Naive thymus-derived CD8-positive, alpha-beta T cell (primary cell): ENCODE measurements around the gene LRRN1. TPM values are rescaled to one million over a fixed set of nuclear protein-coding genes. Genes with fewer than 3 reads are reported as not detected.
"Not testable (repeated sequence)": the region's sequence is repeated elsewhere in the genome, so short reads cannot be mapped to it uniquely, and the experiment has no call there.

Experiments used
- ATAC-seq, 2 donors: fragments of 150-1000 bp; cut with Tn5 transposase in 1 of 2; sonication (Bioruptor Pico), chemical (Tn5 transposase) in 1 of 2; 1 replicate in 1 of 2; 2 replicates in 1 of 2; pipeline ENCODE4 v1.10.0; 2021; ENCODE audit warnings: mild to moderate bottlenecking in 2 of 2, moderate library complexity in 2 of 2
- POLR2A ChIA-PET: fragments of 350-600 bp; sonication (Branson Sonifier 250); formaldehyde crosslinking; loops from one replicate; lab custom pipeline; 2021; ENCODE audit warnings: antibody characterized with exemption; lab: Charles Lee
- DNase-seq, 10 donors: peaks; one replicate each; pipeline versions ENCODE4 v3.0.0 to v3.0.0-alpha.2; 2020 to 2022
- H3K27ac Mint-ChIP-seq, 10 donors: one replicate each; pipeline ENCODE4 v1.8.0; 2020 to 2022; ENCODE audit warnings: mild to moderate bottlenecking in 10 of 10, mixed read lengths in 10 of 10, moderate library complexity in 4 of 10, inconsistent platforms in 1 of 10
- H3K27me3 Mint-ChIP-seq, 5 donors: one replicate each; pipeline ENCODE4 v1.8.0; 2021 to 2022; ENCODE audit warnings: mixed read lengths in 5 of 5
- H3K36me3 Mint-ChIP-seq, 3 donors: one replicate each; pipeline ENCODE4 v1.8.0; 2020 to 2022; ENCODE audit warnings: mixed read lengths in 3 of 3, mild to moderate bottlenecking in 2 of 3, inconsistent platforms in 1 of 3
- H3K4me1 Mint-ChIP-seq, 4 donors: one replicate each; pipeline ENCODE4 v1.8.0; 2021 to 2022; ENCODE audit warnings: mixed read lengths in 4 of 4
- H3K4me3 Mint-ChIP-seq, 10 donors: one replicate each; pipeline ENCODE4 v1.8.0; 2020 to 2022; ENCODE audit warnings: mild to moderate bottlenecking in 10 of 10, mixed read lengths in 10 of 10, moderate library complexity in 6 of 10, inconsistent platforms in 1 of 10
- H3K9me3 Mint-ChIP-seq, 9 donors: one replicate each; pipeline ENCODE4 v1.8.0; 2020 to 2022; ENCODE audit warnings: mixed read lengths in 9 of 9, mild to moderate bottlenecking in 3 of 9, inconsistent platforms in 1 of 9, moderate library complexity in 1 of 9
- polyA plus RNA-seq, 3 donors: library from polyadenylated mRNA; unstranded; fragments of 300-500 nt; fragmentation: Illumina TruSeq; gene quantifications; one replicate each; pipeline ENCODE4 v1.2.3, GENCODE V29; 2021
- total RNA-seq, 8 experiments: library from RNA in 2 of 8; stranded (reverse) in 2 of 8; gene quantifications; one replicate each; pipeline ENCODE4 v1.2.3 and lab custom pipeline; 2021 to 2026

LRRN1 gene
- total and polyA plus RNA-seq, 5 experiments from 2014 or later, result 0.20 to 6.9 (median 1.7) TPM

DNA sequence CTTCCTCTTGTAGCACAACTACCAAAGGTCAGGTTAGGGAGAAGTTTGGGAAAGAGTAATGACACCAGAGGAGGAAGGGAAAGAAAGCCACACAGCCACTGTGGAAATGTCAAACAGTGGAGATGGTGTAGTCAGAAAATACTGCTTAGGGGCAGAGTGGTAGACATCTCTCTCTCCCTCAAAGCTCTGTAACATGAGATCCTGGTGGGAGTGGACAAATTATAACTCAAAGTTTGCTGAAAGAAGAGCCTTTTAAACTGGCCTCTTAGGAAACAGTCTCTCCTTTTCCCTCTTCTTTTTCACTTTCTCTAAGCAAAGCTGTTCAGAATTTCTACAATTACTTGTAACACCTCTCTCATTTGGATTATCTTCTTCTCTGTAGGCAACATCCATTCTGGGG is 55.8 kb downstream of the LRRN1 start:
- POLR2A ChIA-PET, result no interaction called here
- Mint-ChIP-seq H3K4me3 (no peak overlapping the region), H3K36me3 (peaks cover 0 to 2% (median 1%) of the 10 kb centered on the region in 3 donors), H3K27ac (no peak overlapping the region), H3K4me1 (peaks cover 0 to 9% (median 3%) of the 10 kb centered on the region in 4 donors), H3K9me3 (no peaks in the 10 kb centered on the region), H3K27me3 (peaks cover 0 to 3% (median 0%) of the 10 kb centered on the region in 5 donors)
- DNase-seq (no peak), ATAC-seq (no peak)

DNA sequence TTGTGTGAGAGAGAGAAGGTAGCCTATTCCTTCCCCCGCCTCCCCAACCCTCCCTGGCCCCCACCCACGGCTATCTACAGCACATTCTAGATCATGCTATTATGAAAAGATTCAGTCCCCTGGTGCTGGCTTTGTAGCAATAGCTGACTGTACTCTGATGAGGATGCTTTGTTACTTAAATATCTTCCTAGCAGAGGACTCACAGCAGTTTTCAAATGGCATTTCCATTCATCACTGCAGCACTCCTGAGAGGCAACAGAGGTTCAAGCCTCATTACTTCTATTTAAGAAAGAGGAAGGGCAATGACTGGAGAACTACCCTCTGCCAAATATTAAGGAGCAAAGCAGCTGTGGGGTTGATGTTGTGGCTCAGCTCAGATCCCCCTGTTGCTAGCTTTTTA is 61.0 kb downstream of the LRRN1 start:
- Mint-ChIP-seq H3K27ac (no peak overlapping the region), H3K36me3 (peaks cover 4 to 19% (median 7%) of the 10 kb centered on the region in 3 donors), H3K9me3 (peaks cover 0 to 8% (median 3%) of the 10 kb centered on the region in 9 donors), H3K27me3 (peaks cover 0 to 3% (median 0%) of the 10 kb centered on the region in 5 donors), H3K4me1 (peaks cover 0 to 7% (median 0%) of the 10 kb centered on the region in 4 donors), H3K4me3 (no peak overlapping the region)
- DNase-seq, result no peak
- no peak for ATAC-seq
- POLR2A ChIA-PET, result no interaction called here

DNA sequence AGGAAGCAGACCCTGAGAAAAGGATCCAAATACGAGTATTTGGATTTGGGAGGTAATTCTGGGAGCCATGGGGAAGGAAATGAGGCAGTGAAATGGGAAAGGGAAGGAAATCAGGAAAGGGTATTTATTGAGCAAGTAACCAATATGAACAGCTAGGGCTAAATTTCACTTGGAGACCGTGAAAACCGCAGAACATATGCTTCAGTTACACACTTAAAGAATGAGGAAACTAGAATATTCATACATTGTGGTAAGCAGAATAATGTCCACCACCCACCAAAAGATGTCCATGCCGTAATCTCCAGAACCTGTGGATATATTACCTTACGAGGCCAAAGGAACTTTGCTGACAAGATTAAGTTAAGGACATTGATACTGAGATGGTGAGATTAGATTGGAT is 63.3 kb downstream of the LRRN1 start:
- ATAC-seq, result no peak
- H3K4me1 Mint-ChIP-seq, result peaks cover 0 to 1% (median 0%) of the 10 kb centered on the region in 4 donors
- H3K9me3 Mint-ChIP-seq, result peaks cover 0 to 26% (median 10%) of the 10 kb centered on the region in 9 donors
- no peaks in the 10 kb centered on the region for H3K27me3 Mint-ChIP-seq
- no peak overlapping the region for H3K4me3 Mint-ChIP-seq
- no peak overlapping the region for H3K27ac Mint-ChIP-seq
- POLR2A ChIA-PET, result no interaction called here
- DNase-seq, result no peak
- peaks cover 7 to 31% (median 19%) of the 10 kb centered on the region in 3 donors for H3K36me3 Mint-ChIP-seq

DNA sequence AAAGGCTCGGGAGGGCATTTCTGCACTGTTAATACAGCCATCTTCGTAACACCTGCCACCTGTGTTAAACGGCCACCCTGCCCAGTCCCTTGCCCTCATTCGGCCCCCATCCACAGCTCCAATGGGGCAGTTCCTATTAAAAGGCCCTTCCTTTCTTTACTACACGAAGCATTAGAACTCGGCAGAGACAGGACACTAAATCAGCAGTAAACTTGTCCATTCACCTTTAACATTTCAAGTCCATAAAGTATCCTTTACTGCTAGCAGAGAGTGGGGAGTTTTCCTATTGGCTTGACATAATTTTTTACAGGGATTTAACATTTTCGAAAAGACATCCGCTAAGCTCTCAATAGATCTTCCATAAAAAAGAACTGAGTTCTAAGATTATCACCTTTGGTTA is 76.3 kb downstream of the LRRN1 start:
- DNase-seq (no peak), ATAC-seq (no peak)
- POLR2A ChIA-PET, result no interaction called here
- H3K27ac Mint-ChIP-seq, result no peak overlapping the region
- H3K36me3 Mint-ChIP-seq, result peaks cover 0 to 10% (median 6%) of the 10 kb centered on the region in 3 donors
- peaks cover 0 to under 1% (median 0%) of the 10 kb centered on the region in 9 donors for H3K9me3 Mint-ChIP-seq
- no peak overlapping the region for H3K4me3 Mint-ChIP-seq
- H3K27me3 Mint-ChIP-seq, result no peaks in the 10 kb centered on the region
- no peaks in the 10 kb centered on the region for H3K4me1 Mint-ChIP-seq

DNA sequence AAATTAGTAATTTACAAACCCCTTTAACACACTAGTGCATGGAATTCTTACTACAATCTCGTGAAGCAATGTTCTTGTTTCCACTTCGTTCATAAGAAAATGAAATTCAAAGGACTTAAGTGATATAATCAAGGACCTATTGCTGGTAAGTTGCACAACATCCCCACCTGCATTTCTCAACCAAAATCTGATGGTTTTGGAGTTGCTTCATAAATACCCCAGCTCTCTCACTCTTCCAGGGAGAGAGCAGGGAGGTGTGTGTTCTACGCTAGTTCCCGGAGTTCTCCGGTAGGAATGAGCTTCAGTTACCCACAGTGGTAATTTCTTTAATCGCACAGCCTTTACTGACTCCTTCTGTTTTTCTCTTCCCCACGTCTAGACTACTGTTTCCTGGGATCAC is 81.8 kb downstream of the LRRN1 start:
- ATAC-seq (no peak), DNase-seq (no peak)
- Mint-ChIP-seq H3K27ac (no peak overlapping the region), H3K9me3 (peaks cover 0 to 10% (median 2%) of the 10 kb centered on the region in 9 donors), H3K4me1 (no peaks in the 10 kb centered on the region), H3K36me3 (no peaks in the 10 kb centered on the region), H3K27me3 (no peaks in the 10 kb centered on the region), H3K4me3 (no peak overlapping the region)
- POLR2A ChIA-PET, result no interaction called here

DNA sequence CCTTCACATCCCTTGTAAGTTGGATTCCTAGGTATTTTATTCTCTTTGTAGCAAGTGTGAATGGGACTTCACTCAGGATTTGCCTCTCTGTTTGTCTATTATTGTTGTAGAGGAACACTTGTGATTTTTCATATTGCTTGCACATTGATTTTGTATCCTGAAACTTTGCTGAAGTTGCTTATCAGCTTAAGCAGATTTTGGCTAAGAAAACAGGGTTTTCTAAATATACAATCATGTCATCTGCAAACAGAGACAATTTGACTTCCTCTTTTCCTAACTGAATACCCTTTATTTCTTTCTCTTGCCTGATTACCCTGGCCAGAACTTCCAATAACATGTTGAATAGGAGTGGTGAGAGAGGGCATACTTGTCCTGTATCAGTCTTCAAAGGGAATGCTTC is 88.1 kb downstream of the LRRN1 start:
- POLR2A ChIA-PET, result not testable (repeated sequence)
- H3K9me3 Mint-ChIP-seq, result peaks cover 0 to 54% (median 36%) of the 10 kb centered on the region in 9 donors

DNA sequence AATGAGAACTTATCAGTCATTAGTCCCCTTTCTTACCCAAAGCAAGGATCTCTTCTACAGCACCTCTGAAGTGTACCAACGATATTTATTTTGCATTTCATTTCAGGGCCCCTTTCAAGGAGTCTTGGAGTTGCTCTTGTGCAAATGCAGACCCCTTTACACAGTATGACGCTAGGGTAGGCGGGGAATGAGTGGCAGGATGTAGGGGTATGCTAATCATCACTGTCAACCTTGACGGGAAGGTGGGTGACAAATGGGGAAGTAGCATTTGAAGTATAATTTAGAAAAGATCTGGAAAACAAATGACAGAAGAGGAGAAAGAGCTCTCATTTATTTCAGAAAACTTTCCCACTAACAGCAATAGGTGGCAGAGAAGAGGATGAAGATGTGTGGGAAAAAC is 94.4 kb downstream of the LRRN1 start:
- ATAC-seq (no peak), DNase-seq (no peak)
- no peak overlapping the region for H3K4me3 Mint-ChIP-seq
- POLR2A ChIA-PET, result no interaction called here
- peaks cover 9 to 42% (median 23%) of the 10 kb centered on the region in 9 donors for H3K9me3 Mint-ChIP-seq
- H3K36me3 Mint-ChIP-seq, result peaks cover 0 to 35% (median 18%) of the 10 kb centered on the region in 3 donors
- no peak overlapping the region for H3K27ac Mint-ChIP-seq
- H3K4me1 Mint-ChIP-seq, result no peaks in the 10 kb centered on the region
- no peaks in the 10 kb centered on the region for H3K27me3 Mint-ChIP-seq

More for the DNA sequence above, 88.1 kb downstream of the LRRN1 start:
- not testable (repeated sequence) for ATAC-seq, H3K4me3 Mint-ChIP-seq, DNase-seq, H3K27ac Mint-ChIP-seq, H3K4me1 Mint-ChIP-seq, H3K27me3 Mint-ChIP-seq
- peaks cover 0 to 21% (median 13%) of the 10 kb centered on the region in 3 donors for H3K36me3 Mint-ChIP-seq
